ENCODE results near the gene LHFPL2. TPM values are rescaled to one million over a fixed set of nuclear protein-coding genes. Genes with fewer than 3 reads are reported as not detected.

The LHFPL2 gene
- total RNA-seq, 1 experiment from 2014 or later, result 17.9 TPM

- no peaks in the 10 kb centered on the region for H3K9me2 ChIP-seq (ENCODE audit: insufficient read depth)
- H3K9ac ChIP-seq (ENCODE audit: low read length), result peak overlapping the region; percentile 61; the same call in 1 of the 2 replicates
- H3K27ac ChIP-seq (ENCODE audit: low read depth, low read length), result no peak overlapping the region
- no peaks in the 10 kb centered on the region for H3K36me3 ChIP-seq (ENCODE audit: control insufficient read depth in 1 of 2, insufficient read depth in 2 of 2, low read length in 2 of 2)
- no peak overlapping the region for H3K4me3 ChIP-seq (replicated peaks in 1 of 2; ENCODE audit: low read depth in 1 of 2, low read length in 2 of 2)
- DNase-seq (ENCODE audit: low read depth, low spot score) (no peak), ATAC-seq (no peak)
- no peaks in the 10 kb centered on the region for H4K20me1 ChIP-seq (ENCODE audit: insufficient read depth)
- TF ChIP-seq MAX (IDR thresholded peaks at IDR 0.05) (0 out of 2 replicates have a peak, but pooled peaks have one; percentile 34), POLR2A (IDR thresholded peaks at IDR 0.05; ENCODE audit: borderline replicate concordance, extremely low read depth, insufficient read depth, insufficient read length) (no peak), CEBPB (IDR thresholded peaks at IDR 0.05; ENCODE audit: low read depth) (0 out of 2 replicates have a peak, but pooled peaks have one; percentile 32)
- H3K4me2 ChIP-seq (ENCODE audit: low read length), result peak overlapping the region; percentile 80
- no peaks in the 10 kb centered on the region for H3K9me3 ChIP-seq (ENCODE audit: control insufficient read depth in 1 of 2, insufficient read depth in 1 of 2, low read depth in 1 of 2, low read length in 2 of 2)
- H2AFZ ChIP-seq (ENCODE audit: low read depth, low read length, poor library complexity, severe bottlenecking), result no peak overlapping the region
- intact Hi-C loops (cut with micrococcal nuclease), result no loop called here
- ChIA-PET CTCF (no interaction called here), POLR2A (no interaction called here), RAD21 (ENCODE audit: low non-redundant PET in 1 of 2, low total read pairs in 2 of 2, uncharacterized antibody in 2 of 2, unreplicated experiment in 2 of 2) (no interaction called here)
- peaks cover 14% of the 10 kb centered on the region; the same call in 1 of the 2 replicates for H3K79me2 ChIP-seq (ENCODE audit: insufficient read depth, low read length)
- H3K4me1 ChIP-seq (ENCODE audit: control insufficient read depth in 1 of 2, insufficient read depth in 2 of 2, low read length in 2 of 2), result peaks cover 39 to 60% of the 10 kb centered on the region in 2 experiments
- no TSS peak for BruUV-seq (replicated peaks)
- H3K27me3 ChIP-seq (ENCODE audit: insufficient read depth, low read length), result no peaks in the 10 kb centered on the region
Measured at GRCh38 chr5:78597974-78598371, 50.6 kb downstream of the LHFPL2 start.

- Histone ChIP-seq H2AFZ (ENCODE audit: low read depth, low read length, poor library complexity, severe bottlenecking) (no peak overlapping the region), H3K9ac (ENCODE audit: low read length) (peak overlapping the region; percentile 61), H3K36me3 (ENCODE audit: control insufficient read depth in 1 of 2, insufficient read depth in 2 of 2, low read length in 2 of 2) (no peaks in the 10 kb centered on the region), H3K27me3 (ENCODE audit: insufficient read depth, low read length) (no peaks in the 10 kb centered on the region), H3K27ac (ENCODE audit: low read depth, low read length) (no peak overlapping the region), H3K79me2 (ENCODE audit: insufficient read depth, low read length) (peaks cover 14% of the 10 kb centered on the region; the same call in 1 of the 2 replicates), H3K9me2 (ENCODE audit: insufficient read depth) (no peaks in the 10 kb centered on the region), H3K4me1 (ENCODE audit: control insufficient read depth in 1 of 2, insufficient read depth in 2 of 2, low read length in 2 of 2) (peaks cover 39 to 65% of the 10 kb centered on the region in 2 experiments), H3K4me3 (replicated peaks in 1 of 2; ENCODE audit: low read depth in 1 of 2, low read length in 2 of 2) (no peak overlapping the region), H3K4me2 (ENCODE audit: low read length) (peak overlapping the region; percentile 80), H4K20me1 (ENCODE audit: insufficient read depth) (no peaks in the 10 kb centered on the region), H3K9me3 (ENCODE audit: control insufficient read depth in 1 of 2, insufficient read depth in 1 of 2, low read depth in 1 of 2, low read length in 2 of 2) (no peaks in the 10 kb centered on the region)
- no peak for ATAC-seq
- RAD21 ChIA-PET (ENCODE audit: low non-redundant PET in 1 of 2, low total read pairs in 2 of 2, uncharacterized antibody in 2 of 2, unreplicated experiment in 2 of 2), result no interaction called here
- TSS peak; percentile 46 for BruUV-seq (replicated peaks)
- intact Hi-C loops (cut with micrococcal nuclease), result no loop called here
- POLR2A ChIA-PET, result no interaction called here
- CTCF ChIA-PET, result no interaction called here
- DNase-seq (ENCODE audit: low read depth, low spot score), result no peak
- no peak for TF ChIP-seq ZFX (IDR thresholded peaks at IDR 0.05)
- TF ChIP-seq SRF (IDR thresholded peaks at IDR 0.05; ENCODE audit: low read depth), result no peak
- no peak for TF ChIP-seq REST (IDR thresholded peaks at IDR 0.05; ENCODE audit: low read depth)
- peak; percentile 63 for TF ChIP-seq EGR1 (IDR thresholded peaks at IDR 0.05; ENCODE audit: low read depth)
- no peak for TF ChIP-seq POLR2A (IDR thresholded peaks at IDR 0.05; ENCODE audit: borderline replicate concordance, extremely low read depth, insufficient read depth, insufficient read length)
- no peak for TF ChIP-seq RAD21 (IDR thresholded peaks at IDR 0.05; ENCODE audit: low read depth)
- TF ChIP-seq SP1 (IDR thresholded peaks at IDR 0.05; ENCODE audit: low read depth), result peak; percentile 45
- no peak for TF ChIP-seq EZH2 (IDR thresholded peaks at IDR 0.05)
- TF ChIP-seq EZH2phosphoT487 (IDR thresholded peaks at IDR 0.05; ENCODE audit: borderline replicate concordance), result no peak
- TF ChIP-seq ZBTB33 (IDR thresholded peaks at IDR 0.05; ENCODE audit: extremely low read depth, insufficient replicate concordance, low read length), result no peak
- no peak for TF ChIP-seq ATF3 (IDR thresholded peaks at IDR 0.05)
Measured at GRCh38 chr5:78597068-78597973, 51.3 kb downstream of the LHFPL2 start.
